ENCODE measurements around the gene ZFYVE21.

Gene ZFYVE21

DNA sequence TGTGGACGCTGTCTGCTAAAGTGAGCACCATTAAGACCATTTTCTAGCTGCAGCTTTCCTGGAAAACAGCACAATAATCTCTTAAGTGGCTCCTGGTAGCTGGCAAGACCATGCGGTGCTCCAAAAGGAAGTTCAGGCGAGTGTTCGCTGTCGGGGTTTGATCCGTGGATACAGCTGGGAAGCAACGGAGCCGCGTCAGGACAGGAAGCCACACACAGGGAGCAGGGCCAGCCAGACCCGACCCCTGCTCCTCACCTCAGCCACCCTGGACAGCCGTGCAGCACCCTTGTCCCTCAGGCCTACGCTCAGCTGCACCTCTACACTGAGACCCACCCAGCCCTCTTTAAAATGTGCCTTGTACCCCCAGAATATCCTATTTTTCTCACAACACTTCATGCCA lies 19.4 kb downstream of the ZFYVE21 start:
- H3K4me3 ChIP-seq (ENCODE audit: low read length) = no peak overlapping the region
- no peak for DNase-seq (ENCODE audit: low read depth)
- TF ChIP-seq, protein P1, sequence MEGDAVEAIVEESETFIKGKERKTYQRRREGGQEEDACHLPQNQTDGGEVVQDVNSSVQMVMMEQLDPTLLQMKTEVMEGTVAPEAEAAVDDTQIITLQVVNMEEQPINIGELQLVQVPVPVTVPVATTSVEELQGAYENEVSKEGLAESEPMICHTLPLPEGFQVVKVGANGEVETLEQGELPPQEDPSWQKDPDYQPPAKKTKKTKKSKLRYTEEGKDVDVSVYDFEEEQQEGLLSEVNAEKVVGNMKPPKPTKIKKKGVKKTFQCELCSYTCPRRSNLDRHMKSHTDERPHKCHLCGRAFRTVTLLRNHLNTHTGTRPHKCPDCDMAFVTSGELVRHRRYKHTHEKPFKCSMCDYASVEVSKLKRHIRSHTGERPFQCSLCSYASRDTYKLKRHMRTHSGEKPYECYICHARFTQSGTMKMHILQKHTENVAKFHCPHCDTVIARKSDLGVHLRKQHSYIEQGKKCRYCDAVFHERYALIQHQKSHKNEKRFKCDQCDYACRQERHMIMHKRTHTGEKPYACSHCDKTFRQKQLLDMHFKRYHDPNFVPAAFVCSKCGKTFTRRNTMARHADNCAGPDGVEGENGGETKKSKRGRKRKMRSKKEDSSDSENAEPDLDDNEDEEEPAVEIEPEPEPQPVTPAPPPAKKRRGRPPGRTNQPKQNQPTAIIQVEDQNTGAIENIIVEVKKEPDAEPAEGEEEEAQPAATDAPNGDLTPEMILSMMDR (conservative IDR thresholded peaks at IDR 0.05; ENCODE audit: low read length) = no peak

- no peak for DNase-seq (ENCODE audit: low read depth)
- TF ChIP-seq, protein P1 (conservative IDR thresholded peaks at IDR 0.05; ENCODE audit: low read length) = no peak
- H3K4me3 ChIP-seq (ENCODE audit: low read length) = no peak overlapping the region
Observed at GRCh38 chr14:103735439-103735814, 19.8 kb downstream of the ZFYVE21 start.

GRCh38 chr14:103735815-103736545 lies 20.4 kb downstream of the ZFYVE21 start:
- no peak overlapping the region for H3K4me3 ChIP-seq (ENCODE audit: low read length)
- no peak for DNase-seq (ENCODE audit: low read depth)
- TF ChIP-seq, protein P1 (conservative IDR thresholded peaks at IDR 0.05; ENCODE audit: low read length) = no peak

- no peak overlapping the region for H3K4me3 ChIP-seq (ENCODE audit: low read length)
- no peak for DNase-seq (ENCODE audit: low read depth)
- TF ChIP-seq, protein P1 (conservative IDR thresholded peaks at IDR 0.05; ENCODE audit: low read length) = no peak
Observed at GRCh38 chr14:103736546-103737431, 21.2 kb downstream of the ZFYVE21 start.

DNA sequence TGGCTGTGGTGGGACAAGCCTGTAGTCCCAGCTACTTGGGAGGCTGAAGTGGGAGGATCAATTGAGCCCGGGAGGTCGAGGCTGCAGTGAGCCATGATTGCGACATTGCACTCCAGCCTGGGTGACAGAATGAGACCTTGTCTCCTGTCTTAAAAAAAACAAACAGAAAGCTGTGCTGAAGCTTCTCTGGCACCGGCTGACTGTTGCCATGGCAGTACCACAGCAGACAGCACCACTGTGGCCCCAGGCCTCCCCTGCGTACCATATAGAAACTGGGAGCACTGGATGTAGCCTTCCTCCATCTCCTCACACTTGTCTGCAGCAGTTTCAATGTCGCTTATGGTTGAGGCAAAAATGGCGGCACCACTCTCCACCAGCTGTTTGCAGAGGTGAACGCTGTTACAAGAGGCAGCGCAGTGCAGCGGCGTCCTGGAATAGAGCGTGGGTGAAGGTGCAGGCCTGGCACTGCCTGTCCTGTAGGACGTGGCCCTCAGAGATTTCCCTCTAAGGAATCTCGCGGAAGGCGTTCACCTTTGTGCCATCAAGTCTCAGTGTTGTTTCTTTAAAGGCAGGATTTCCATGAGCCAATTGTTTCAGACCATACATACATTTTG lies 21.9 kb downstream of the ZFYVE21 start:
- no peak for DNase-seq (ENCODE audit: low read depth)
- no peak overlapping the region for H3K4me3 ChIP-seq (ENCODE audit: low read length)
- TF ChIP-seq, protein P1 (conservative IDR thresholded peaks at IDR 0.05; ENCODE audit: low read length) = no peak

DNA sequence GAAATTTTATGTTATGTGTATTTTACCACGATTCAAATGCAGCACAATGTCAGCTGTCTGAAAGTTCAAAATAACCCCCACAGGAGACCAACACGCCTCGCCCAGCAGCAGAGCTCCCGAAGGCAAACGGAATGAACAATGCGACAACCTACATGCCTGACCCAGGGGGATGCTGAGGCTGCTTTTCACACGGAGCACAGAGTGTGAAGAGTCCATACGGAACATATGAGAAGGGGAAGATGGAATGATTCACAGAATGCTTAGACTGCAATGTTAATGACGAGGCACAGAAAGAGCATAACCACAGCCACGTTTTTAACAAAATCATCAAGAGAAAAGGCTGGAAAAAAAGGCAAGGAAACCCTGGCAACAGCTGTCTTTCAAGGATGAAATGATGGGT lies 22.6 kb downstream of the ZFYVE21 start:
- TF ChIP-seq, protein P1 (conservative IDR thresholded peaks at IDR 0.05; ENCODE audit: low read length) = no peak
- H3K4me3 ChIP-seq (ENCODE audit: low read length) = no peak overlapping the region
- peak; percentile 23 for DNase-seq (ENCODE audit: low read depth)
